SK-N-SH (cell line): ENCODE data around the gene RILPL1.

ENCODE experiments used
- POLR2AphosphoS5 ChIP-seq: IDR thresholded peaks from 2 replicates; pipeline ENCODE4 v1.6.1; 2012; ENCODE audit warnings: low read depth, low read length
- REST ChIP-seq: IDR thresholded peaks from 2 replicates; pipeline ENCODE4 v1.6.1; 2012; ENCODE audit warnings: mild to moderate bottlenecking, low read depth, low read length, moderate library complexity
- TF ChIP-seq, protein P1 (sequence below): fragments of 200-600 bp; sonication (generic); IDR thresholded peaks from 2 replicates; pipeline ENCODE4 v1.6.1; 2017; ENCODE audit warnings: antibody characterized with exemption, mild to moderate bottlenecking, moderate library complexity

DNA sequence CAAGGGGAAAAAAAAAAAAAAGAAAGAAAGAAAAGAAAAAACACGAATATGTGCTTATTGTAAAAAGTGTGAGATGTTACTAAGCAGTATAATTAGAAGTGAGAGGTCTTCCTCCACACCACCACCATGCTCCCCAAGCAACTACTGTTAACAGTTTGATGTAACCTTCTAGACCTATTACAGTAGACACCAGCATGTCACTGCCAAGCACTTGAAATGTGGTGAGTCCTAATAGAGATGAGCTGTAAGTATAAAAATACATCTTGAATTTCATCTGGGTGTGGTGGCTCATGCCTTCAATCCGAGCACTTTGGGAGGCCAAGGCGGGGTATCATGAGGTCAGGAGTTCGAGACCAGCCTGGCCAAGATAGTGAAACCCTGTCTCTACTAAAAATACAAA is 83.7 kb downstream of the RILPL1 start:
- TF ChIP-seq, protein P1, sequence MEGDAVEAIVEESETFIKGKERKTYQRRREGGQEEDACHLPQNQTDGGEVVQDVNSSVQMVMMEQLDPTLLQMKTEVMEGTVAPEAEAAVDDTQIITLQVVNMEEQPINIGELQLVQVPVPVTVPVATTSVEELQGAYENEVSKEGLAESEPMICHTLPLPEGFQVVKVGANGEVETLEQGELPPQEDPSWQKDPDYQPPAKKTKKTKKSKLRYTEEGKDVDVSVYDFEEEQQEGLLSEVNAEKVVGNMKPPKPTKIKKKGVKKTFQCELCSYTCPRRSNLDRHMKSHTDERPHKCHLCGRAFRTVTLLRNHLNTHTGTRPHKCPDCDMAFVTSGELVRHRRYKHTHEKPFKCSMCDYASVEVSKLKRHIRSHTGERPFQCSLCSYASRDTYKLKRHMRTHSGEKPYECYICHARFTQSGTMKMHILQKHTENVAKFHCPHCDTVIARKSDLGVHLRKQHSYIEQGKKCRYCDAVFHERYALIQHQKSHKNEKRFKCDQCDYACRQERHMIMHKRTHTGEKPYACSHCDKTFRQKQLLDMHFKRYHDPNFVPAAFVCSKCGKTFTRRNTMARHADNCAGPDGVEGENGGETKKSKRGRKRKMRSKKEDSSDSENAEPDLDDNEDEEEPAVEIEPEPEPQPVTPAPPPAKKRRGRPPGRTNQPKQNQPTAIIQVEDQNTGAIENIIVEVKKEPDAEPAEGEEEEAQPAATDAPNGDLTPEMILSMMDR = no peak
- TF ChIP-seq POLR2AphosphoS5 (no peak), REST (no peak)
